K562 (cell line): ENCODE measurements around the gene DPM2. TPM values are rescaled to one million over a fixed set of nuclear protein-coding genes. Genes with fewer than 3 reads are reported as not detected.

Experiments
- BDP1 ChIP-seq: IDR thresholded peaks from 3 replicates; pipeline ENCODE4 v1.6.1; 2011; ENCODE audit not compliant: insufficient read length, insufficient read depth
- CC2D1A ChIP-seq: fragments of 450-650 bp; IDR thresholded peaks from 2 replicates; pipeline ENCODE4 v1.6.1; 2017; ENCODE audit warnings: mild to moderate bottlenecking
- CEBPB ChIP-seq: fragments of 450-650 bp; IDR thresholded peaks from 2 replicates; pipeline ENCODE4 v1.6.1; 2016; ENCODE audit warnings: missing genetic modification characterization, missing compliant biosample characterization
- CREBBP ChIP-seq: IDR thresholded peaks from one replicate; pipeline ENCODE4 v1.6.1; 2012; ENCODE audit warnings: low read depth, mild to moderate bottlenecking, control low read depth, inconsistent platforms, low read length
- ELK1 ChIP-seq: sonication (generic); formaldehyde crosslinking; IDR thresholded peaks from 2 replicates; pipeline ENCODE4 v1.8.1; 2022; ENCODE audit warnings: missing genetic modification reagents
- NR3C1 ChIP-seq: sonication (generic); formaldehyde crosslinking; IDR thresholded peaks from 2 replicates; pipeline ENCODE4 v1.8.1; 2022; ENCODE audit warnings: missing genetic modification reagents
- RAD51 ChIP-seq: fragments of 450-650 bp; IDR thresholded peaks from 2 replicates; pipeline ENCODE4 v1.7.1; 2016; ENCODE audit warnings: low read depth, mild to moderate bottlenecking, borderline replicate concordance
- RFX1 ChIP-seq: fragments of 450-650 bp; IDR thresholded peaks from 2 replicates; pipeline ENCODE4 v1.6.1; 2016; ENCODE audit warnings: mild to moderate bottlenecking, moderate library complexity
- SAFB2 ChIP-seq: fragments of 200-400 bp; formaldehyde crosslinking; IDR thresholded peaks from 2 replicates; pipeline ENCODE4 v1.6.1; 2018; ENCODE audit warnings: borderline replicate concordance, low read length, low read depth, moderate library complexity; ENCODE audit not compliant: severe bottlenecking
- SREBF1 ChIP-seq: fragments of 150-350 bp; IDR thresholded peaks from 2 replicates; pipeline ENCODE4 v1.6.1; 2014; ENCODE audit warnings: antibody characterized with exemption, low read depth, low read length, borderline replicate concordance
- TEAD4 ChIP-seq, 2 experiments: sonication (generic) in 1 of 2; formaldehyde crosslinking in 1 of 2; IDR thresholded peaks; 2 replicates each; pipeline versions ENCODE4 v1.6.1 to v1.8.0; 2012 to 2022; ENCODE audit warnings: borderline replicate concordance in 1 of 2, inconsistent platforms in 1 of 2, low read length in 1 of 2, mild to moderate bottlenecking in 1 of 2, missing genetic modification reagents in 1 of 2
- ZFP1 ChIP-seq: fragments of 450-650 bp; formaldehyde crosslinking; IDR thresholded peaks from 2 replicates; pipeline ENCODE4 v1.4.0; 2020; ENCODE audit warnings: mild to moderate bottlenecking, mixed read lengths
- polyA plus RNA-seq, 8 experiments: library from polyadenylated mRNA; depleted of rRNA in 4 of 8; stranded (reverse) in 5 of 8; unstranded in 3 of 8; fragments of >200 nt; fragmentation: Nextera tagmentation in 2 of 8; fragmentation: Illumina TruSeq in 1 of 8; extraction: Ambion mirVana in 2 of 8; extraction: Trizol in 1 of 8; gene quantifications; 2 replicates each; pipeline versions ENCODE4 v1.2.1 to v1.2.3, GENCODE V29; 2011 to 2014; ENCODE audit warnings: inconsistent platforms in 1 of 8, missing spikeins in 1 of 8
- total RNA-seq, 7 experiments: library from RNA; depleted of rRNA in 6 of 7; stranded (reverse); fragments of >200 nt in 6 of 7; fragmentation: Illumina TruSeq in 2 of 7; extraction: Trizol in 2 of 7; gene quantifications; 2 replicates each; pipeline versions ENCODE4 v1.2.1 to v1.2.3, GENCODE V29; 2011 to 2021; ENCODE audit warnings: low replicate concordance in 1 of 7
- TF ChIP-seq, protein P1 (sequence below), 2 experiments: fragments of 450-650 bp; IDR thresholded peaks; 2 replicates each; pipeline ENCODE4 v1.6.1; 2016; ENCODE audit warnings: mild to moderate bottlenecking in 2 of 2, borderline replicate concordance in 1 of 2, low read depth in 1 of 2, moderate library complexity in 1 of 2
- TF ChIP-seq, protein P2 (sequence below): fragments of 450-650 bp; formaldehyde crosslinking; IDR thresholded peaks from 2 replicates; pipeline ENCODE4 v1.4.0; 2020; ENCODE audit warnings: mild to moderate bottlenecking, moderate library complexity
- TF ChIP-seq, protein P3 (sequence below): fragments of 450-650 bp; IDR thresholded peaks from 2 replicates; pipeline ENCODE4 v1.6.1; 2016; ENCODE audit warnings: missing biosample characterization, missing genetic modification characterization

Gene DPM2
- total and polyA plus RNA-seq, 9 of the 15 experiments (the other 6 are each of a cell fraction or from before 2014, with no cell fraction given), result 43.5 to 126 (median 71.1) TPM

- TF ChIP-seq, protein P1, sequence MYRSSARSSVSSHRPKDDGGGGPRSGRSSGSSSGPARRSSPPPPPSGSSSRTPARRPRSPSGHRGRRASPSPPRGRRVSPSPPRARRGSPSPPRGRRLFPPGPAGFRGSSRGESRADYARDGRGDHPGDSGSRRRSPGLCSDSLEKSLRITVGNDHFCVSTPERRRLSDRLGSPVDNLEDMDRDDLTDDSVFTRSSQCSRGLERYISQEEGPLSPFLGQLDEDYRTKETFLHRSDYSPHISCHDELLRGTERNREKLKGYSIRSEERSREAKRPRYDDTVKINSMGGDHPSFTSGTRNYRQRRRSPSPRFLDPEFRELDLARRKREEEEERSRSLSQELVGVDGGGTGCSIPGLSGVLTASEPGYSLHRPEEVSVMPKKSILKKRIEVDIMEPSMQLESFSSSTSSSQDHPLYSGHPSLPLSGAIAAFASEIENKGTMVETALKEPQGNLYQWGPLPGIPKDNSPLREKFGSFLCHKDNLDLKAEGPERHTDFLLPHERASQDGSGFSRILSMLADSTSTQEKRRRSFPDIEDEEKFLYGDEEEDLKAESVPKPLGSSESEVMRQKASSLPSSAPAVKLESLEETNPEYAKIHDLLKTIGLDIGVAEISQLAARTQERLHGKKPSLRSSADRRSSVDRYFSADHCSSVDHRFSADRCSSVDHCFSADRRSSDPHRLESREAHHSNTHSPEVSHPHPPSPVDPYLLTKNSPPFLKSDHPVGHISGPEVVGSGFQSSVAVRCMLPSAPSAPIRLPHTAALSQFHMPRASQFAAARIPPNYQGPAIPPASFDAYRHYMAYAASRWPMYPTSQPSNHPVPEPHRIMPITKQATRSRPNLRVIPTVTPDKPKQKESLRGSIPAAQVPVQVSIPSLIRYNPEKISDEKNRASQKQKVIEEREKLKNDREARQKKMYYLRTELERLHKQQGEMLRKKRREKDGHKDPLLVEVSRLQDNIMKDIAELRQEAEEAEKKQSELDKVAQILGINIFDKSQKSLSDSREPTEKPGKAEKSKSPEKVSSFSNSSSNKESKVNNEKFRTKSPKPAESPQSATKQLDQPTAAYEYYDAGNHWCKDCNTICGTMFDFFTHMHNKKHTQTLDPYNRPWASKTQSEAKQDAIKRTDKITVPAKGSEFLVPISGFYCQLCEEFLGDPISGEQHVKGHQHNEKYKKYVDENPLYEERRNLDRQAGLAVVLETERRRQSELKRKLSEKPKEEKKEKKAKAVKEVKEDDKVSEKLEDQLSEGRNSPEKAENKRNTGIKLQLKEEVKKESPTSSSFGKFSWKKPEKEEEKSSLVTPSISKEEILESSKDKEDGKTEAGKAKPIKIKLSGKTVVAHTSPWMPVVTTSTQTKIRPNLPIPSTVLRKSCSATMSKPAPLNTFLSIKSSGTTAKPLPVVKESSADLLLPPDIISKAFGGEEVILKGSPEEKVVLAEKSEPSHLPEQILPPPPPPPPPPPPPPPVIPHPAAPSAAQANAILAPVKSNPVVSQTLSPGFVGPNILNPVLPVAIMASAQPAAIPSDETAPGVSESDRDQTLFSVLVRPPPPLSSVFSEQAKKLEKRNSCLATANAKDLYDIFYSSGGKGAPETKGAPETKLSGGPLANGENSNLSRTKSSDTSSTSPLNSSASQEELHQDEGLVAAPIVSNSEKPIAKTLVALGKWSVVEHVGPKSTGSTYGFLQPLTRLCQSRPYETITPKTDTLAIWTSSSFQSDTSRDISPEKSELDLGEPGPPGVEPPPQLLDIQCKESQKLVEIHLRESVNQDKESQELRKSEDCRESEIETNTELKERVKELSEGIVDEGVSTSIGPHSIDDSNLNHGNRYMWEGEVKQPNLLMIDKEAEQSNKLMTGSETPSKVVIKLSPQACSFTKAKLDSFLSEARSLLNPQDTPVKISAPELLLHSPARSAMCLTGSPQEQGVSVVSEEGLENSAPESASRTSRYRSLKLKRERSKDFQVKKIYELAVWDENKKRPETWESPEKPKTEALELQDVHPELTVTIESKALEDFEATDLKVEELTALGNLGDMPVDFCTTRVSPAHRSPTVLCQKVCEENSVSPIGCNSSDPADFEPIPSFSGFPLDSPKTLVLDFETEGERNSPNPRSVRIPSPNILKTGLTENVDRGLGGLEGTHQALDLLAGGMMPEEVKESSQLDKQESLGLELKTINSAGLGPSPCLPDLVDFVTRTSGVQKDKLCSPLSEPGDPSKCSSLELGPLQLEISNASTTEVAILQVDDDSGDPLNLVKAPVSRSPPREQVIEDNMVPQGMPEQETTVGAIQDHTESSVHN (IDR thresholded peaks at IDR 0.05; ENCODE audit: borderline replicate concordance in 1 of 2, low read depth in 1 of 2), result no peak
- TF ChIP-seq RFX1, result no peak
- TF ChIP-seq SREBF1, result no peak
- TF ChIP-seq CEBPB (tag), result no peak
- TF ChIP-seq, protein P2, sequence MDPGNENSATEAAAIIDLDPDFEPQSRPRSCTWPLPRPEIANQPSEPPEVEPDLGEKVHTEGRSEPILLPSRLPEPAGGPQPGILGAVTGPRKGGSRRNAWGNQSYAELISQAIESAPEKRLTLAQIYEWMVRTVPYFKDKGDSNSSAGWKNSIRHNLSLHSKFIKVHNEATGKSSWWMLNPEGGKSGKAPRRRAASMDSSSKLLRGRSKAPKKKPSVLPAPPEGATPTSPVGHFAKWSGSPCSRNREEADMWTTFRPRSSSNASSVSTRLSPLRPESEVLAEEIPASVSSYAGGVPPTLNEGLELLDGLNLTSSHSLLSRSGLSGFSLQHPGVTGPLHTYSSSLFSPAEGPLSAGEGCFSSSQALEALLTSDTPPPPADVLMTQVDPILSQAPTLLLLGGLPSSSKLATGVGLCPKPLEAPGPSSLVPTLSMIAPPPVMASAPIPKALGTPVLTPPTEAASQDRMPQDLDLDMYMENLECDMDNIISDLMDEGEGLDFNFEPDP, result no peak
- TF ChIP-seq CC2D1A, result no peak
- TF ChIP-seq NR3C1 (CRISPR knock-in tag), result no peak
- no peak for TF ChIP-seq ZFP1
- TF ChIP-seq RAD51, result no peak
- 0 out of 2 replicates have a peak, but pooled peaks have one; percentile 24 for TF ChIP-seq TEAD4 (IDR thresholded peaks at IDR 0.05; ENCODE audit: low read length)
- no peak for TF ChIP-seq TEAD4 (CRISPR knock-in tag; IDR thresholded peaks at IDR 0.05; ENCODE audit: borderline replicate concordance)
- TF ChIP-seq SAFB2, result no peak
- TF ChIP-seq, protein P3, sequence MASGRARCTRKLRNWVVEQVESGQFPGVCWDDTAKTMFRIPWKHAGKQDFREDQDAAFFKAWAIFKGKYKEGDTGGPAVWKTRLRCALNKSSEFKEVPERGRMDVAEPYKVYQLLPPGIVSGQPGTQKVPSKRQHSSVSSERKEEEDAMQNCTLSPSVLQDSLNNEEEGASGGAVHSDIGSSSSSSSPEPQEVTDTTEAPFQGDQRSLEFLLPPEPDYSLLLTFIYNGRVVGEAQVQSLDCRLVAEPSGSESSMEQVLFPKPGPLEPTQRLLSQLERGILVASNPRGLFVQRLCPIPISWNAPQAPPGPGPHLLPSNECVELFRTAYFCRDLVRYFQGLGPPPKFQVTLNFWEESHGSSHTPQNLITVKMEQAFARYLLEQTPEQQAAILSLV (tag), result no peak
- TF ChIP-seq CREBBP, result no peak
- no peak for TF ChIP-seq BDP1
- no peak for TF ChIP-seq ELK1 (CRISPR knock-in tag)
These were observed 43.3 kb upstream of the DPM2 start, which contains the start of gene EEIG1 (continued) for GRCh38 chr9:127980706-127981558.
